HG03064 (cell line): ENCODE data around the gene SPEN.
"Not testable (repeated sequence)": the region's sequence is repeated elsewhere in the genome, so short reads cannot be mapped to it uniquely, and the experiment has no call there.

Experiments used
- ATAC-seq: cut with Tn5 transposase; IDR thresholded peaks from one replicate; pipeline ENCODE4 v1.9.1; 2021; ENCODE audit warnings: low read depth; ENCODE audit not compliant: unreplicated experiment

Gene SPEN

GRCh38 chr1:15833842-15834405 is 13.6 kb upstream of the SPEN start:
- no peak for ATAC-seq

GRCh38 chr1:15834406-15835204 is 12.9 kb upstream of the SPEN start:
- ATAC-seq, result peak; percentile 39

- peak; percentile 4 for ATAC-seq
These were observed 12.2 kb upstream of the SPEN start for GRCh38 chr1:15835205-15835740.

GRCh38 chr1:15835741-15836510 is 11.6 kb upstream of the SPEN start:
- ATAC-seq, result peak; percentile 44

DNA sequence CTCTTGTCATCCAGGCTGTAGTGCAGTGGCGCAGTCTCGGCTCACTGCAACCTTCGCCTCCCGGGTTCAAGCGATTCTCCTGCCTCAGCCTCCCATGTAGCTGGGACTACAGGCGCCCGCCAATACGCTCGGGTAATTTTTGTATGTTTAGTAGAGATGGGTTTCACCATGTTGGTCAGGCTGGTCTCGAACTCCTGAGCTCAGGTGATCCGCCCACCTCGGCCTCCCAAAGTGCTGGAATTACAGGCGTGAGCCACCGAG is 11.1 kb upstream of the SPEN start:
- not testable (repeated sequence) for ATAC-seq

DNA sequence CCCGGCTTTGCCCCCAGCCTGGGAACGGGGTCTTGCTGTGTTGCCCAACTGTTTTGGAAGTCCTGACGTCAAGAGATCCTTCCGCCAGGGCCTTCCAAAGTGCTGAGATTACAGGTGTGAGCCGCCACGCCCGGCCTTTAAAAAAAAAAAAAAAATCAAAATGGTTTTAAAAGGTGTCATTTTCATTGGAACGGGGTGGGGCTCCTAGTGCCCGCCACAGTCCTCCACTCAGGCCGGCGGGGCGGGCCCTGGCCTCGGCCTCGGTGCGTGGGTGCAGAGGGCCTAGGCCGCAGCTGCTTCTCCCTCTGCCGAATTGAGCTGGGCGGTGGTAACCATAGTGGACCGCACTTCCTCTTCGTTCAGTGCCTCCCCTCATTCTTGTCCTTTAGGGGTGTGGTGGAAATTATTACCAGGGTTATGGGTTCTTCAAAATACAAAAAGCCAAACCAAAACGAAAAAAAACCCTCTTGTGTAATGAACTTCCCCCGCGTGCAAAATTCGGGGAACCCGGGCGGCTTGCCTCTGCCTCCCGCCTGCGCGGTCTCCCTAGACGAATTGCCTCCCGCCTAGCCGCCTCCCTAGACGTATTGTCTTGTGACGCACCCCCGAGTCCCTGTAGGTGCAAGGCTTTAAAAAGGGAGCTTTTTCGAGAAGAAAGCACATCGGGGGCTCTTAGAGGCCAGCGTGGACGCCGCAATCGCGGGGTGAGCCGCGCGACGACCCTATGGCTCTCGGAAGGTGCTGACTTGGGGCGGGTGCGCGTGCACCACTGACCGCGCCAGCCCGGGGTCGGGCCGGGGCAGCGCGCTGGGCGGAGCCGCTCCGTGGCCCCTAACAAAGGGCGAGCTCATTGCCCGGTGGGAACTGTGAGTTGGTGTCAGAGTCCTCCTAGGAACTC is 10.5 kb upstream of the SPEN start:
- ATAC-seq, result no peak

GRCh38 chr1:15837931-15838330 is 9.6 kb upstream of the SPEN start:
- ATAC-seq, result no peak

DNA sequence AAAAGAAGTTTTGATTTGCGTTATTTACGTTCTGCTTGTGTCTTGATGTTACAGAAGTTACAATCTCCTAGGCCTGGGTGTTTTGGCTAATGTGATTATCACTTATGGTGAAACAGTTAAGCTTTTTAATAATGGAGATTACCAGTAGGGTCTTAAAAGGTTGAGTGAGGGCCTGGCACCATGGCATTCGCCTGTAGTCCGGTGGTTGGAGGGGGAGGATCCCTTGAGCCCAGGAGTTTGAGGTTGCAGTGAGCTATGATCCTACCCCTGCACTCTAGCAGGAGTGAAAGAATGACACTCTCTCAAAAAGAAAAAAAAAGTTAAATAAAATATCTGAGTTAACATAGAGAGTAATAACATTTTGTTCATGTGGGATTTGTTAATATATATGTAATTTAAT is 8.8 kb upstream of the SPEN start:
- ATAC-seq, result no peak

GRCh38 chr1:15843826-15844572 is 3.5 kb upstream of the SPEN start:
- no peak for ATAC-seq

- ATAC-seq, result not testable (repeated sequence)
These were observed 1.5 kb upstream of the SPEN start for GRCh38 chr1:15846056-15846455.

GRCh38 chr1:15847893-15848142 is 311 bp downstream of the SPEN start:
- ATAC-seq, result no peak

- ATAC-seq, result peak; percentile 5
These were observed 829 bp downstream of the SPEN start for GRCh38 chr1:15848143-15848928.

DNA sequence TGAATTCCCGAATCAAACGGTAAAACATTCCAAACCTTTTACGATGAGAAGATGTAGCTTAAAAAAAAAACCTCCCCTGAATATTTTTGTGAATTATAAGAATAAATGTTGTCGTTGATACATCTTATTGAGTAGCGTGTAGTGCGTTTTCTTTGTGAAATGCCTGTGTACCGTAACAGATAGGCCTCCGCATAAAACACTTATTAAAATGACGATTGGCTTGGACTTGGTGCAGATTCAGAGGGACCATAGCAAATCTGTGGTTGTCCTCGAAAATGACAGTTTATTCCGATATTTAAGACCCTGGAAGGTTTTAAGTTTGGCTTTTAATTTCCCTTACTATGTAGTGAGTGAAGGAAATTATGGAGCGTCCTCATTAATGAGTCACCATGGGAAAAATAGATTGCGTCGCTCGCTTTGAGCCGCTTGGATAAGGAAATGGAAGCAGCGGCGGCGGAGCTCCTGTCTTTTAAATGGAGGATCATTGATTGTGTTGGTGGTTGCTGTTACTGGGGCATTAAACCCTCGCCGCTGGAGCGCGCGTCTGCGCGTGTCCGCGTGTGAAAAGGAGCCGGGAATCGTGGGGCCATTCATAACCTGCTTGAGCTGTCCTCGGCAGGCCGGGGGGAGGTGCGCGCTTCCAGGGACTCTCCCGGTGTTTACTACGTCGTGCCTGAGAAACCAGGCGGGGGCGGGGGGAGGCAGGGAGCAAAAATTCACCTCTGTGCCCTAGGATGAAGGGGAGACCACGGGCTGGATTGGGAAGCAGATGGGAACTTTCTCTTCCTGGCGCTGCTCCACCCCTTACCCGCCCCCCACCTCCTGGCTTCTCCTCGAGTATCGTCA is 1.6 kb downstream of the SPEN start:
- ATAC-seq, result no peak

DNA sequence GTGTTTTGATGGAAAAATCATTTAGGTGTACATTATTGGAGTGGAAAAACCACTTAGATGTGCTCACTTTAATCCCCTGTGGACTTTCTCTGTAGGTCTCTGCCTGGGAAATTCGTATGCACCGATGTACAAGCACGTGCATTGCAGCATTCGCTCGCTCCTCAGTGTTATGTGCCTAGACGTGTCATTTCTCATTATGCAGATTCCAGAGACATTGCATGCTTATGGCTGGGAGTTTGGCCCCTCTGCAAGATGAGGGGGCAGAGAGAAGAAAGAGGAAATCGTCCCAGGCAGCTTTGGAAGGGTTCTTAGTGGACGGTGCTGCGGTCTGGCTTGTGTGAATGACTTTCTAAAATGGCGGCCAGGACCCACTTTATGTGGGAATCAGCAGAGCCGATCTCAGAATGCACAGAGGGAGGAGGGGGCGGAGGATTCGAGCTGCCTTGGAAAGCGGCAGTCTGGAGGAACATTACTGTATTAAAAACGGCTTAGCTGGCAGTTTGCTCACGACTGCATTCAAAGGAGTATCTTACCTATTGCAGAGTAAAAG is 2.3 kb downstream of the SPEN start:
- ATAC-seq, result no peak

DNA sequence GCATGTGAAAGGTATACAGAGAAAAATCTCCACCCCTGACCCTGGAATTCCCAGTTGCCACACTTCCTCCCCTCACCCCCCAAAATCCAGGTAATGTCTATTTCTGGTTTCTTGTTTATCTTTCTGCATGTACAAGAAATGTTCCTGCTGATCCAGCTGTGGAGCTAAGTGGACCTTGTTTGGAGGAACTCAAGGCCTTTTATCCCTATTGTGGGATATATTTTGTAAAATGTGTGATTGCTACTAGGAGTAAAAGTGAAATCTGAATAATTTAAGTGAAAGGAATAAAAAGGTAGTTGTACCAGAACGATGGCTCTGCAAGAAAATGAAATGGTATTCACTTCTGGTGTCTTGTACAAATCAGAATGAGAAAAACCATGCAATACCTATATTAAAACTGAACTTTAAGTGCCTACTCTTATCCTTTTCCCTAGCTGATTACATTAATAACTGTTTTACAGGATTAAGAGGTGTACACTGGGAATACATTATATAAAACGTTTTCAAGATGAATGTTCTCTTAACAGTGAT is 3.0 kb downstream of the SPEN start:
- no peak for ATAC-seq

DNA sequence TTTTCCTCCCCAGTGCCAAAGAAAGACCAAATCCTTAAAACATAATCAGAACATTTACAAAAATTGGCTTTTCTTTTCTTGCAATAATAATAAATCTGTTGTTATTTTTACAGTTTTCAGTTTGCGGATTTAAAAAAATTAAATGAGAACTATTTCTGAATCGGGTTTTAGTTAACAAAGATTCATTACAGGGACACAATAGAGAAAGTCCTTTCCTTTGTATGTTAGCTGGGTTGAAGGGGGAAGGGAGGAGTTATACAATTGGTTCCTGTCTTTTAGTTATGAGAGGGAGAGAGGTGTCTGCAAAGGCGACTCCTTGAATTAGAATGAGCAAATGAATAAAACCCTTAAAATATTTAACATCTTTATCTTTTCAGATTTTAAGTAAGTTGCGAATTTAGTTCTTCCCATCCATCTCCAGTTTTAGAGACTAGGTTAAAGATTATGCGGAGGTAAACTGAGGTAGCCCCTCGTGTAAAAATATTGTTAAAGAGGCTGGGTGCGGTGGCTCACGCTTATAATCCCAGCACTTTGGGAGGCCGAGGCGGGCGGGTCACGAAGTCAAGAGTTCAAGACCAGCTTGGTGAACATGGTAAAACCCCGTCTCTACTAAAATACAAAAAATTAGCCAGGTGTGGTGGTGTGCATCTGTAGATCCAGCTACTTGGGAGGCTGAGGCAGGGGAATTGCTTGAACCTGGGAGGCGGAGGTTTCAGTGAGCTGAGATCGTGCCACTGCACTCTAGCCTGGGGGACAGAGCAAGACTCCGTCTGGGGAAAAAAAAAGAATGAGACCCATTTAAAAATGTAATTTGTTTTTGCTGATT is 3.9 kb downstream of the SPEN start:
- ATAC-seq, result no peak
